ENCODE measurements around the gene ALKAL2. TPM values are rescaled to one million over a fixed set of nuclear protein-coding genes. Genes with fewer than 3 reads are reported as not detected.

The ALKAL2 gene
- total and polyA plus RNA-seq, 2 donors (not counting 1 experiment from before 2014, with no cell fraction given), result 0.17 to 0.58 TPM

GRCh38 chr2:273333-273732, 14.6 kb downstream of the ALKAL2 start:
- TF ChIP-seq EZH2 (IDR thresholded peaks at IDR 0.05; ENCODE audit: low read length, missing control alignments) (no peak), CTCF (conservative IDR thresholded peaks at IDR 0.05 in 1 of 2, IDR thresholded peaks at IDR 0.05 in 1 of 2; ENCODE audit: low read depth in 1 of 2, low read length in 2 of 2) (no peak)
- H3K79me2 ChIP-seq (ENCODE audit: control insufficient read depth, insufficient read depth, low read length), result peaks cover 56% of the 10 kb centered on the region
- no peak overlapping the region for H3K4me2 ChIP-seq (ENCODE audit: extremely low read depth, insufficient read depth, low read length)
- no peak overlapping the region for H2AFZ ChIP-seq (ENCODE audit: low read length)
- H3K9ac ChIP-seq (ENCODE audit: insufficient read depth, low read length), result no peak overlapping the region
- no peaks in the 10 kb centered on the region for H3K9me3 ChIP-seq (ENCODE audit: control insufficient read depth, insufficient read depth, low read depth, low read length)
- H3K4me3 ChIP-seq (replicated peaks in 1 of 4; ENCODE audit: control extremely low read depth in 1 of 4, insufficient read depth in 1 of 4, low read depth in 3 of 4, low read length in 4 of 4), result no peak overlapping the region
- H3K27me3 ChIP-seq (ENCODE audit: control insufficient read depth, insufficient read depth, low read length), result no peaks in the 10 kb centered on the region
- no peak for DNase-seq (ENCODE audit: low read depth in 2 of 2)
- H3K36me3 ChIP-seq (ENCODE audit: control insufficient read depth, insufficient read depth, low read length), result peaks cover 7% of the 10 kb centered on the region
- no peak overlapping the region for H3K27ac ChIP-seq (ENCODE audit: insufficient read depth, low read length)
- H4K20me1 ChIP-seq (ENCODE audit: control insufficient read depth, extremely low read depth, insufficient read depth, low read length), result peaks cover 2% of the 10 kb centered on the region
- H3K4me1 ChIP-seq (ENCODE audit: control insufficient read depth, extremely low read depth, insufficient read depth, low read length), result no peaks in the 10 kb centered on the region

GRCh38 chr2:271917-272316, 16.0 kb downstream of the ALKAL2 start:
- Histone ChIP-seq H4K20me1 (ENCODE audit: control insufficient read depth, extremely low read depth, insufficient read depth, low read length) (peaks cover 2% of the 10 kb centered on the region), H2AFZ (ENCODE audit: low read length) (no peak overlapping the region), H3K9ac (ENCODE audit: insufficient read depth, low read length) (no peak overlapping the region), H3K27me3 (ENCODE audit: control insufficient read depth, insufficient read depth, low read length) (no peaks in the 10 kb centered on the region), H3K27ac (ENCODE audit: insufficient read depth, low read length) (no peak overlapping the region), H3K4me2 (ENCODE audit: extremely low read depth, insufficient read depth, low read length) (no peak overlapping the region), H3K9me3 (ENCODE audit: control insufficient read depth, insufficient read depth, low read depth, low read length) (no peaks in the 10 kb centered on the region), H3K79me2 (ENCODE audit: control insufficient read depth, insufficient read depth, low read length) (peaks cover 70% of the 10 kb centered on the region), H3K4me3 (replicated peaks in 1 of 4; ENCODE audit: control extremely low read depth in 1 of 4, insufficient read depth in 1 of 4, low read depth in 3 of 4, low read length in 4 of 4) (no peak overlapping the region), H3K36me3 (ENCODE audit: control insufficient read depth, insufficient read depth, low read length) (peaks cover 3% of the 10 kb centered on the region), H3K4me1 (ENCODE audit: control insufficient read depth, extremely low read depth, insufficient read depth, low read length) (no peaks in the 10 kb centered on the region)
- TF ChIP-seq CTCF (conservative IDR thresholded peaks at IDR 0.05 in 1 of 2, IDR thresholded peaks at IDR 0.05 in 1 of 2; ENCODE audit: low read depth in 1 of 2, low read length in 2 of 2) (no peak), EZH2 (IDR thresholded peaks at IDR 0.05; ENCODE audit: low read length, missing control alignments) (no peak)
- DNase-seq (ENCODE audit: low read depth in 2 of 2), result no peak

- DNase-seq (ENCODE audit: low read depth in 2 of 2), result no peak
- H3K36me3 ChIP-seq (ENCODE audit: control insufficient read depth, insufficient read depth, low read length), result peaks cover 2% of the 10 kb centered on the region
- no peaks in the 10 kb centered on the region for H3K9me3 ChIP-seq (ENCODE audit: control insufficient read depth, insufficient read depth, low read depth, low read length)
- TF ChIP-seq EZH2 (IDR thresholded peaks at IDR 0.05; ENCODE audit: low read length, missing control alignments) (no peak), CTCF (conservative IDR thresholded peaks at IDR 0.05 in 1 of 2, IDR thresholded peaks at IDR 0.05 in 1 of 2; ENCODE audit: low read depth in 1 of 2, low read length in 2 of 2) (no peak)
- H4K20me1 ChIP-seq (ENCODE audit: control insufficient read depth, extremely low read depth, insufficient read depth, low read length), result peaks cover 2% of the 10 kb centered on the region
- no peaks in the 10 kb centered on the region for H3K4me1 ChIP-seq (ENCODE audit: control insufficient read depth, extremely low read depth, insufficient read depth, low read length)
- H3K4me3 ChIP-seq (replicated peaks in 1 of 4; ENCODE audit: control extremely low read depth in 1 of 4, insufficient read depth in 1 of 4, low read depth in 3 of 4, low read length in 4 of 4), result no peak overlapping the region
- H3K27me3 ChIP-seq (ENCODE audit: control insufficient read depth, insufficient read depth, low read length), result no peaks in the 10 kb centered on the region
- H2AFZ ChIP-seq (ENCODE audit: low read length), result no peak overlapping the region
- H3K4me2 ChIP-seq (ENCODE audit: extremely low read depth, insufficient read depth, low read length), result no peak overlapping the region
- H3K27ac ChIP-seq (ENCODE audit: insufficient read depth, low read length), result no peak overlapping the region
- H3K79me2 ChIP-seq (ENCODE audit: control insufficient read depth, insufficient read depth, low read length), result peaks cover 79% of the 10 kb centered on the region
- no peak overlapping the region for H3K9ac ChIP-seq (ENCODE audit: insufficient read depth, low read length)
Observed at GRCh38 chr2:270861-271260, 17.0 kb downstream of the ALKAL2 start.
